ENCODE measurements around the gene GRB7.
"Not testable (repeated sequence)": the region's sequence is repeated elsewhere in the genome, so short reads cannot be mapped to it uniquely, and the experiment has no call there.

Gene GRB7

DNA sequence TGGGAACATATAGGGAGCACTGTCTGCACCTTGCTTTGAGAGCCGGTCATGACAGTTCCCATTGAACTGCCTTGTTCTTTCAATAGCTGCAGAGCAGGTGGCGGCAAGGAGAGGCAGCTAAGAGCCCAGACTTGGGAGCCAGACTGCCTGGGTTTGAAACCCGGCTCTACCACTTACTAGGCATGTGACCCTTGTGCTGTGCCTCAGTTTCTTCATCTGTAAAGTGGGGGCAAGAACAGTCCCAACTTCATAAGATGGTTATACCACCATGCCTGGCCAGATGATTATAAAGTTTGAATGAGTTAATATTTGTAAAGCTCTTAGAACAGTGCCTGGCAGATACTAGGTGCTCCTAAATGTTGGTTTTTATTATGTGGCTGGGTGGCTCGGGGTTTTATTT is 23.5 kb upstream of the GRB7 start:
- Histone ChIP-seq H3K36me3 (ENCODE audit: control insufficient read depth, insufficient read depth, low read length) (peaks cover 26% of the 10 kb centered on the region), H3K27ac (ENCODE audit: low read depth, low read length) (no peak overlapping the region), H3K4me3 (ENCODE audit: low read length) (no peak overlapping the region), H3K9ac (ENCODE audit: low read length) (no peak overlapping the region), H3K27me3 (ENCODE audit: control insufficient read depth, insufficient read depth, low read length) (no peaks in the 10 kb centered on the region), H3K4me1 (ENCODE audit: control insufficient read depth, insufficient read depth, low read length) (no peaks in the 10 kb centered on the region)

DNA sequence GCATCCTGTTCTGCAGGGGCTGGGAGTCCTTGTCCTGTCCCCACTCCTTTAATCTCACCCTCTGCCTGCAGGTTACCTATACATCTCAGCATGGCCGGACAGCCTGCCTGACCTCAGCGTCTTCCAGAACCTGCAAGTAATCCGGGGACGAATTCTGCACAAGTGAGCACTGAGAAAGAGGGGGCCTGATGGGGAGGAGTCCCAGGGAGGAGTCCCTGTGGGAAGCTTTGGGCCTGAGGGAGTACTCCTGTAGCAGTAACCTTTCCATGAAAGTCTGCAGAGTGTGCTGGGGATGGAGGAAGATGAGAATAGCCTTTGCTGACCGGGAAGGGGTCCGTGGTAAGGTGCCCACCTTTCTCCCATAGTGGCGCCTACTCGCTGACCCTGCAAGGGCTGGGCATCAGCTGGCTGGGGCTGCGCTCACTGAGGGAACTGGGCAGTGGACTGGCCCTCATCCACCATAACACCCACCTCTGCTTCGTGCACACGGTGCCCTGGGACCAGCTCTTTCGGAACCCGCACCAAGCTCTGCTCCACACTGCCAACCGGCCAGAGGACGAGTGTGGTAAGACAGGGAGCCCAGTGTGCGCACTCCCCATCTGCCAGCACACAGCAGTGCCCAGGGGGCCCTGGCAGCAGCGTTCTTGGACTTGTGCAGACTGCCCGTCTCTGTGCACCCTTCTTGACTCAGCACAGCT is 22.2 kb upstream of the GRB7 start:
- no peak overlapping the region for H3K9ac ChIP-seq (ENCODE audit: low read length)
- H3K4me3 ChIP-seq (ENCODE audit: low read length) = no peak overlapping the region
- no peaks in the 10 kb centered on the region for H3K4me1 ChIP-seq (ENCODE audit: control insufficient read depth, insufficient read depth, low read length)
- peaks cover 25% of the 10 kb centered on the region for H3K36me3 ChIP-seq (ENCODE audit: control insufficient read depth, insufficient read depth, low read length)
- H3K27me3 ChIP-seq (ENCODE audit: control insufficient read depth, insufficient read depth, low read length) = no peaks in the 10 kb centered on the region
- no peak overlapping the region for H3K27ac ChIP-seq (ENCODE audit: low read depth, low read length)

DNA sequence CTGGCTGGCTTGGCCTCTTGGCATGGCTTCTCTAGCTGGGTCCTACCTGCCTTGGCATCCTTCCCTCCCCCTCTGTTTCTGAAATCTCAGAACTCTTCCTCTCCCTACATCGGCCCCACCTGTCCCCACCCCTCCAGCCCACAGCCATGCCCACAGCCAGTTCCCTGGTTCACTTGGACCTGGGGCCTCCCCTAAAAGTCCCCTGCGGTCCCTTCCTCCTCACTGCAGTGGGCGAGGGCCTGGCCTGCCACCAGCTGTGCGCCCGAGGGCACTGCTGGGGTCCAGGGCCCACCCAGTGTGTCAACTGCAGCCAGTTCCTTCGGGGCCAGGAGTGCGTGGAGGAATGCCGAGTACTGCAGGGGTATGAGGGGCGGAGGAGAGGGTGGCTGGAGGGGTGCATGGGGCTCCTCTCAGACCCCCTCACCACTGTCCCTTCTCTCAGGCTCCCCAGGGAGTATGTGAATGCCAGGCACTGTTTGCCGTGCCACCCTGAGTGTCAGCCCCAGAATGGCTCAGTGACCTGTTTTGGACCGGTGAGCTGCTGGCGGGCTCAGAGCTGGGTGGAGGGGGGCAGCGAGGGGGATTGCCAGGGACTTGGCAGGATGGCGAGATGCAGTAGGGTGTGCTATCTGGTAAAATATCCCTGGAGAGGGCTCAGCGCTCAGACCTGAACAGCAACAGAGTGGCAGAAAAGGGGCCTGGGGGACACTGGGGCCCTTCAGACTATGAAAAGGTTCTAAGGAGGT is 21.5 kb upstream of the GRB7 start:
- Histone ChIP-seq H3K36me3 (ENCODE audit: control insufficient read depth, insufficient read depth, low read length) (peaks cover 27% of the 10 kb centered on the region), H3K4me1 (ENCODE audit: control insufficient read depth, insufficient read depth, low read length) (no peaks in the 10 kb centered on the region), H3K4me3 (ENCODE audit: low read length) (no peak overlapping the region), H3K27me3 (ENCODE audit: control insufficient read depth, insufficient read depth, low read length) (no peaks in the 10 kb centered on the region), H3K27ac (ENCODE audit: low read depth, low read length) (no peak overlapping the region), H3K9ac (ENCODE audit: low read length) (no peak overlapping the region)

DNA sequence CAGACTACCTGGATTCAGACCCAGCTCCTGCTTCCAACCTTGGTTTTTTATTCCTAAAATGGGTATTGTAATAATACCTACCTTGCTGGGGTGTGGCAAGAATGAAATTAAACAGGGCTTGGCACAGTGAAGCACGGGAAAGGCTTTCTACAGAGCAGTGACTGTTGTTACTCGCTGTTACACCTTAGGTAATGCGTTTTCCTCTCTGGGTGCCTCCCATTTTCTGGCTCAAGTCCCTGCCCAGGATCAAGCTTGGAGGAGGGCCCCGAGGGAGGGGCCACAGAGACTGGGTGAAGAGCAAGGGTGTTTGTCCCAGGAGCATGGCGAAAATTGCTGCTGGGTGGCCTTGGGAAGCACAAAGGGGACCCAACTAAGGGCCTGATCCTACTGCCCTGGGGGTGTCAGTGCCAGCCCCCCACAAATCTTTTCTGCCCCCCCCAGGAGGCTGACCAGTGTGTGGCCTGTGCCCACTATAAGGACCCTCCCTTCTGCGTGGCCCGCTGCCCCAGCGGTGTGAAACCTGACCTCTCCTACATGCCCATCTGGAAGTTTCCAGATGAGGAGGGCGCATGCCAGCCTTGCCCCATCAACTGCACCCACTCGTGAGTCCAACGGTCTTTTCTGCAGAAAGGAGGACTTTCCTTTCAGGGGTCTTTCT is 20.7 kb upstream of the GRB7 start:
- Histone ChIP-seq H3K4me3 (ENCODE audit: low read length) (no peak overlapping the region), H3K27me3 (ENCODE audit: control insufficient read depth, insufficient read depth, low read length) (no peaks in the 10 kb centered on the region), H3K9ac (ENCODE audit: low read length) (no peak overlapping the region), H3K4me1 (ENCODE audit: control insufficient read depth, insufficient read depth, low read length) (no peaks in the 10 kb centered on the region), H3K27ac (ENCODE audit: low read depth, low read length) (no peak overlapping the region), H3K36me3 (ENCODE audit: control insufficient read depth, insufficient read depth, low read length) (peaks cover 23% of the 10 kb centered on the region)

DNA sequence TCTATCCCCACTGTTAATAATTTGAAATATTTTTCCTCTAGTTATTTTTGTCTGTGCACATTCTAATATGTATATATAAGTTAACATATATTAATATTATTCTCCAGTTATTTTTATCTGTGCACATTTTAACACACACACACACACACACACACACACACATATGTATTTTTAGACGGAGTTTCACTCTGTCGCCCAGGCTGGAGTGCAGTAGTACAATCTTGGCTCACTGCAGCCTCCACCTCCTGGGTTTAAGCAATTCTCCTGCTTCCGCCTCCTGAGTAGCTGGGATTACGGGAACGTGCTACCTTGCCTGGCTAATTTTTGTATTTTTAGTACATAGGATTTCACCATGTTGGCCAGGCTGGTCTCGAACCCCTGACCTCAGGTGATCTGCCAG is 20.1 kb upstream of the GRB7 start:
- Histone ChIP-seq H3K27ac (ENCODE audit: low read depth, low read length) (no peak overlapping the region), H3K27me3 (ENCODE audit: control insufficient read depth, insufficient read depth, low read length) (no peaks in the 10 kb centered on the region), H3K4me3 (ENCODE audit: low read length) (no peak overlapping the region), H3K36me3 (ENCODE audit: control insufficient read depth, insufficient read depth, low read length) (peaks cover 23% of the 10 kb centered on the region), H3K4me1 (ENCODE audit: control insufficient read depth, insufficient read depth, low read length) (no peaks in the 10 kb centered on the region), H3K9ac (ENCODE audit: low read length) (no peak overlapping the region)

DNA sequence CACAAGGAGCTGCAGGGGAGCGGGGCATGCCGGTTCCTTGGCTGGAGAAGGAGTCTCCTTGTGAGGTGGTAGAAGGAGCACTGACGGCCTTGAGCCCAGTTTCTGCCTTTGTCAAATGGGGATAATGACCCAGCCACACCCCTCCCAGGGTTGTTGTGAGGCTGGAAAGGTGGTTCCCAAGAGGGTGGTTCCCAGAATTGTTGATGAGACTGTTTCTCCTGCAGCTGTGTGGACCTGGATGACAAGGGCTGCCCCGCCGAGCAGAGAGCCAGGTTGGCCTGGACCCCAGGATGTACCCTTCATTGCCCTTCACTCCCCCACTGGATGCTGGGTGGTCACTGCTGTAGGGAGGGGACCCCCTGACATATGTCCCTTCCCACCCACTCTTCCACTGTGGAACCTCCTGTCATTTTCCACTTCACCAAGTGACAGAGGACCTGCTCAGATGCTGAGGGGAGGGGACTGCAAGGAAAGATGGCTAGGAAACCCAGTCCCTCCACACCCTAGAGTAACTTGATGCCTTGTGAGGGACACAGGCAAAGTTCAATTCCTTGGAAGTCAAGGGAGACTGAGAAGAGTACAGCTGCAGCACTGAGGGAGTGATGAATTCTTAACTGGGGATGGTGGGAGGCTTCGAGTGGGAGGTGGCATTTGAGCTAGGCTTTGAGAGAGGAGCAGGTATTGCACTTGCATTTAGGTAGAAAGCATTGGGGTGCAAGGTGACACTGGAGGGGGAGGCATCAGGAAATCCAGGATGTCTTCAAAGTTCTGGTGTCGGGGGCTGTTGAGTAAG is 18.0 kb upstream of the GRB7 start:
- H3K9ac ChIP-seq (ENCODE audit: low read length) = no peak overlapping the region
- peaks cover 30% of the 10 kb centered on the region for H3K36me3 ChIP-seq (ENCODE audit: control insufficient read depth, insufficient read depth, low read length)
- H3K4me3 ChIP-seq (ENCODE audit: low read length) = no peak overlapping the region
- H3K27me3 ChIP-seq (ENCODE audit: control insufficient read depth, insufficient read depth, low read length) = no peaks in the 10 kb centered on the region
- H3K27ac ChIP-seq (ENCODE audit: low read depth, low read length) = no peak overlapping the region
- H3K4me1 ChIP-seq (ENCODE audit: control insufficient read depth, insufficient read depth, low read length) = no peaks in the 10 kb centered on the region

DNA sequence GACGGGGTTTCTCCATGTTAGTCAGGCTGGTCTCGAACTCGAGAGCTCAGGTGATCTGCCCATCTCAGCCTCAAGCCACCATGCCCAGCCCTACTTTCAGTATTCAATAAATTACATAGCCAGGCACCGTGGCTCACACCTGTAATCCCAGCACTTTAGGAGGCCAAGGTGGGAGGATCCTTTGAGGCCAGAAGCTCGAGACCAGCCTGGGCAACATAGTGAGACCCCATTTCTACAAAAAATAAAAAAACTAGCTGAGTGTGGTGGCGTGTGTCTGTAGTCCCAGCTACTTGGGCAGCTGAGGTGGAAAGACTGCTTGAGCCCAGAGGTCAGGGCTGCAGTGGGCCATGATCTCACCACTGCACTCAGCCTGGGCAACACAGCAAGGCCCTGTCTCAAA is 15.6 kb upstream of the GRB7 start:
- Histone ChIP-seq H3K27ac (ENCODE audit: low read depth, low read length) (no peak overlapping the region), H3K36me3 (ENCODE audit: control insufficient read depth, insufficient read depth, low read length) (peaks cover 29% of the 10 kb centered on the region), H3K4me1 (ENCODE audit: control insufficient read depth, insufficient read depth, low read length) (no peaks in the 10 kb centered on the region), H3K9ac (ENCODE audit: low read length) (no peak overlapping the region), H3K4me3 (ENCODE audit: low read length) (no peak overlapping the region), H3K27me3 (ENCODE audit: control insufficient read depth, insufficient read depth, low read length) (no peaks in the 10 kb centered on the region)

DNA sequence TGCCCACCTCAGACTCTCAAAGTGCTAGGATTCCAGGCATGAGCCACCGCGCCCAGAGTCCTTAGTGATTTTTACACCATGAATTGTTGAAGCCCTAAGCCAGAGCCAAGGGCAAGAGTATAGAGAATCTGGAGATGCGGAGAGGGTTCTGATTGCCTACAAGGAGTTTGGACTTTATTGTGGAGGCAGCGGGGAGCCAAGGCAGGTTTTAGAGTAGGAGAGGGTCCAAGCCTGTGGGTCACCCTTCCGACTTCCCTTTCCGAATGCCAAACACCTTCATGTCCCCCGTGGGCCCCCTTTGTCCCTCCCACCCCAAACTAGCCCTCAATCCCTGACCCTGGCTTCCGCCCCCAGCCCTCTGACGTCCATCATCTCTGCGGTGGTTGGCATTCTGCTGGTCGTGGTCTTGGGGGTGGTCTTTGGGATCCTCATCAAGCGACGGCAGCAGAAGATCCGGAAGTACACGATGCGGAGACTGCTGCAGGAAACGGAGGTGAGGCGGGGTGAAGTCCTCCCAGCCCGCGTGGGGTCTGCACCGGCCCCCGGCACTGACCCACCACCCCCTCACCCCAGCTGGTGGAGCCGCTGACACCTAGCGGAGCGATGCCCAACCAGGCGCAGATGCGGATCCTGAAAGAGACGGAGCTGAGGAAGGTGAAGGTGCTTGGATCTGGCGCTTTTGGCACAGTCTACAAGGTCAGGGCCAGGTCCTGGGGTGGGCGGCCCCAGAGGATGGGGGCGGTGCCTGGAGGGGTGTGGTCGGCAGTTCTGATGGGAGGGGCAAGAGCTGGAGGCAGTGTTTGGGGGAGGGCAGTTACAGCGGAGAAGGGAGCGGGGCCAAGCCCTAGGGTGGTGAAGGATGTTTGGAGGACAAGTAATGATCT is 14.5 kb upstream of the GRB7 start:
- Histone ChIP-seq H3K27me3 (ENCODE audit: control insufficient read depth, insufficient read depth, low read length) (no peaks in the 10 kb centered on the region), H3K9ac (ENCODE audit: low read length) (no peak overlapping the region), H3K4me1 (ENCODE audit: control insufficient read depth, insufficient read depth, low read length) (no peaks in the 10 kb centered on the region), H3K36me3 (ENCODE audit: control insufficient read depth, insufficient read depth, low read length) (peaks cover 33% of the 10 kb centered on the region), H3K4me3 (ENCODE audit: low read length) (no peak overlapping the region), H3K27ac (ENCODE audit: low read depth, low read length) (no peak overlapping the region)

DNA sequence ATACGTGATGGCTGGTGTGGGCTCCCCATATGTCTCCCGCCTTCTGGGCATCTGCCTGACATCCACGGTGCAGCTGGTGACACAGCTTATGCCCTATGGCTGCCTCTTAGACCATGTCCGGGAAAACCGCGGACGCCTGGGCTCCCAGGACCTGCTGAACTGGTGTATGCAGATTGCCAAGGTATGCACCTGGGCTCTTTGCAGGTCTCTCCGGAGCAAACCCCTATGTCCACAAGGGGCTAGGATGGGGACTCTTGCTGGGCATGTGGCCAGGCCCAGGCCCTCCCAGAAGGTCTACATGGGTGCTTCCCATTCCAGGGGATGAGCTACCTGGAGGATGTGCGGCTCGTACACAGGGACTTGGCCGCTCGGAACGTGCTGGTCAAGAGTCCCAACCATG is 13.0 kb upstream of the GRB7 start:
- no peak overlapping the region for H3K4me3 ChIP-seq (ENCODE audit: low read length)
- peaks cover 2% of the 10 kb centered on the region for H3K4me1 ChIP-seq (ENCODE audit: control insufficient read depth, insufficient read depth, low read length)
- no peak overlapping the region for H3K9ac ChIP-seq (ENCODE audit: low read length)
- no peak overlapping the region for H3K27ac ChIP-seq (ENCODE audit: low read depth, low read length)
- peaks cover 30% of the 10 kb centered on the region for H3K36me3 ChIP-seq (ENCODE audit: control insufficient read depth, insufficient read depth, low read length)
- no peaks in the 10 kb centered on the region for H3K27me3 ChIP-seq (ENCODE audit: control insufficient read depth, insufficient read depth, low read length)

DNA sequence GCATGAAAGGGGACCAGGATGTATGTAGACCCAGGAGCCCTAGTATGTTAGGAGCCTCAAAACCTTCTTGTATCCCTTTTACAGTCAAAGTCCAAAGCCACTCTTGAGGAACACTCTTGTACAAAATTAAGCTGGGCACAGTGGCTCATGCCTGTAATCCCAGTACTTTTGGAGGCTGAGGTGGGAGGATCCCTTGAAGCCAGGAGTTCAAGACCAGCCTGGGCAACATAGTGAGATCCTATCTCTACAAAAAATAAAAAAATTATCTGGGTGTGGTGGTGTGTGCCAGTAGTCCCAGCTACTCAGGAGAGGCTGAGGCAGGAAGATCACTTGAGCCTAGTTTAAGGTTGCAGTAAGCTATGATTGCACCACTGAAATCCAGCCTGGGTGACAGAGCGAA is 11.8 kb upstream of the GRB7 start:
- H3K9ac ChIP-seq (ENCODE audit: low read length); H3K4me1 ChIP-seq (ENCODE audit: control insufficient read depth, insufficient read depth, low read length); H3K27ac ChIP-seq (ENCODE audit: low read depth, low read length); H3K27me3 ChIP-seq (ENCODE audit: control insufficient read depth, insufficient read depth, low read length); H3K4me3 ChIP-seq (ENCODE audit: low read length): not testable (repeated sequence)
- peaks cover 28% of the 10 kb centered on the region for H3K36me3 ChIP-seq (ENCODE audit: control insufficient read depth, insufficient read depth, low read length)

DNA sequence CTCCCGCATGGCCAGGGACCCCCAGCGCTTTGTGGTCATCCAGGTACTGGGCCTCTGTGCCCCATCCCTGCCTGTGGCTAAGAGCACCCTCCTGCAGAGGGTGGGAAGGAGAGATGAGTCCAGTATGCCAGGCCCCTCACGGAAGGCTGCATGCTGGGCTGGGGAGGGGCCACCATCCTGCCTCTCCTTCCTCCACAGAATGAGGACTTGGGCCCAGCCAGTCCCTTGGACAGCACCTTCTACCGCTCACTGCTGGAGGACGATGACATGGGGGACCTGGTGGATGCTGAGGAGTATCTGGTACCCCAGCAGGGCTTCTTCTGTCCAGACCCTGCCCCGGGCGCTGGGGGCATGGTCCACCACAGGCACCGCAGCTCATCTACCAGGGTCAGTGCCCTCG is 11.1 kb upstream of the GRB7 start:
- Histone ChIP-seq H3K9ac (ENCODE audit: low read length) (no peak overlapping the region), H3K27me3 (ENCODE audit: control insufficient read depth, insufficient read depth, low read length) (no peaks in the 10 kb centered on the region), H3K36me3 (ENCODE audit: control insufficient read depth, insufficient read depth, low read length) (peaks cover 27% of the 10 kb centered on the region), H3K4me1 (ENCODE audit: control insufficient read depth, insufficient read depth, low read length) (peaks cover 5% of the 10 kb centered on the region), H3K4me3 (ENCODE audit: low read length) (no peak overlapping the region), H3K27ac (ENCODE audit: low read depth, low read length) (no peak overlapping the region)

Data from rectal smooth muscle tissue (tissue), 1 donor.